NCI-H1105 (cell line): ENCODE measurements around the gene CCDC60.

ENCODE experiments used
- DNase-seq: peaks from one replicate; lab custom pipeline; 2025; lab: John Stamatoyannopoulos, UW

CCDC60 gene

DNA sequence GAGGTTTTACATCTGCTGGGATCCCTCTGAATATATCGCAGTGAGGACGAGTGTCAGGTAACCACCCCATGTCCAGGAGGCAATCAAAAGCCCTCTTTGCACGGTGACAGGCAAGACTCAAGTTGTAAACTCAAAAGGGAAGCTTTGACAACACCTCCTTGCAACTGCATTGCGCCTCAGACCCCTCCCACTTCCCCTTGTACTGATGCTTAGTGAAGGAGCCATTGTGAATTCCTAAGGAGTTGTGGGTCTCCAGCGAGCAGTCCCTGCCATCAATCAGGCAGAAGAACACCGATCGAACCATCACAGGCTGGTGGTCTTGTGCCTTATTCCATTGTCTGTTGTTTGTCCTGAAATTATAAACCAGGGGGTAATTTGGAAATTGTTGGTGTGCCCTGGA lies 112.6 kb downstream of the CCDC60 start:
- DNase-seq: no peak

DNA sequence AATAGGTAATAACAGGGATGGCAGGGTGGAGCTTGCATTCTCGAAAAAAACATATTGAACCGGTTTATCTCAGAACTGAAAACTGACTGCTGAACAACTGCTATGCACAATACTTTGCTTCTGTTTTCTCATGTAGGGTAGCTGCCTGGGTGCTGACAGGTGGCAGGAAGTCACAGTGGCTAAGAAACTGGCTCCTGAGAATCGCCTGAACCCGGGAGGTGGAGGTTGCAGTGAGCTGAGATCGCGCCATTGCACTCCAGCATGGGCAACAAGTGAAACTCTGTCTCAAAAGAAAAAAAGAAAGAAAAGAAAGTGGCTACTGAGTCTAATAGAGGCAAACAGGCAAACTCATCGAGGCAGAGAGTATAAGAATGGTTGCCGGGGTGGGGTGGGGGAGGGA lies 113.1 kb downstream of the CCDC60 start:
- DNase-seq: no peak

DNA sequence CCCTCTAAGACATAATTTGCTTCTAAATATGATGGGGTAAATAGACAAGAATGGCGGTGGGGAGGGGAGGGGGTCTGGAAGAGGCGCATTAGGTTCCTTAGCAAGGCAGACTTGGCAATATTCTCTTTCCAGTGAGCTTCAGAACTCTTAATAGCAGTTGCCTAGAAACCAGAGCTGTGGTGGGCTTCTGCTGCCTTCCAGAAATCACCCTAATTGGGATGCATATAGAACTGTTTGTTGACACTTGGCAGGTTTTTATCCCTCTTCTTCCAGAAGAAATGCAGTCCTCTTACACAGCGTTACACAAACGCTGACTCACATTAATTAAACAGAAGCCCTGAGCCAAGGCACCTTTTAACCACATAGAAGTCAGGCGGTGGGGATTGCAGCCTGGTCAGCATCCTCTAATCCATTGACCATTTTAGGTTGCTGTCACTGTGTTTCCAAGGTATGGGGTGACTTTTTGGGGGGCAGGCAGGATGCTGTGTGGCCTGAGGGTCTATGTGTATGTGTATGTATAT lies 114.1 kb downstream of the CCDC60 start:
- peak; percentile 50 for DNase-seq

- no peak for DNase-seq
Observed at GRCh38 chr12:119450771-119451170, 116.2 kb downstream of the CCDC60 start.

- DNase-seq: no peak
Observed at GRCh38 chr12:119456824-119457223, 122.3 kb downstream of the CCDC60 start.

DNA sequence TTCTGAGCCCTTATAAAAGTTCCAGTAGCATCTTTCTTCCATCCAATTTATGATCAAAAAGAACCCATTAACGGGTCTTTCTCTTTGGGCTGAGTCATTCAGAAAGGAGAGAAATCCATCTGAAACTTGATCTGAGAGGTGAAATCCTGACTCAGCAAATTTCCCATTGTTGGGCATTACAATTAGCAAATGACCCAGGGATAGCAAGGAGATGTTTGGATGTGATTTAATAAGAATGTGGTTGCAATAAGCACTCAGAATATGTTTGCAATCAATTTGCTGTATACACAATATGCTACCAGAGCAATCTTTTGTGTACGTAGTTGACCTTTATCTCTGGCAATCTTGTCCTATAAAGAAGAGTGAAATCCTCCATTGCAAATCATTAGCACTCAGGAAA lies 122.7 kb downstream of the CCDC60 start:
- DNase-seq: peak; percentile 30

DNA sequence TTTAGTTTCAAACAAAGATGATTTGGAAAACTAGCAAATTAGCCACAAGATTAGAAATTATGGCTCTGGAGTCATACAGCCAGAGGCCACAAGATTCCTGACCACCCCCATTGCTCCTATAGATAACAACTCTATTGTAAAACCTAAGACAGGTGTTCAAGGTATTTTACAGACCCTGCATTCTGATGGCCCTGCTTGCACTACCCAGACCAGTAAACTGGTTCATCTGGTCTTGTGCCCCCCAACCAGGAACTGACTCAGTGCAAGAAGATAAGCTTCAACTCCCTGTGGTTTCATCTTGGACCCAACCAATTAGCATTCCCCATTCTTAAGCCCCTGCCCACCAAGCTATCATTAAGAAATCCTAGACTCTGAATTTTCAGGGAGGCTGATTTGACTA lies 125.0 kb downstream of the CCDC60 start:
- no peak for DNase-seq

DNA sequence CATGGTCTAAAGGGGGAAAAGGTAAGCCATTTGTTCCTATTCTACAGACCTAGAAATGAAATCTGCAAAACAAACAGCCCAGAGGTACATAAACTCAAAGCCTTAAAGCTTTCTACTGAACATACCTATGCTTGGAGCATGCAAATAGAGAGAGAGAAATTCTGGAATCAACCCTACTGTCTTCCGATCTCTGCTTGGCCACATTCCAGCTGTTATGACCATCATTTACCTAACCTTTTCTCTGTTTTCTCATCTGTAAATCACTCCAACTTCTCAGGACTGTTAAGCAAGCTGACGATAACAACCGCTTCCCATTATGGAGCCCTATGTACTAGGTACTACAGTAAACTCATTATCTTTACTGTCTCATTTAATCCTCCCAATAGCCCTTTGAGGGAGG lies 126.3 kb downstream of the CCDC60 start:
- DNase-seq: no peak

GRCh38 chr12:119461636-119462214 lies 127.2 kb downstream of the CCDC60 start:
- no peak for DNase-seq

DNA sequence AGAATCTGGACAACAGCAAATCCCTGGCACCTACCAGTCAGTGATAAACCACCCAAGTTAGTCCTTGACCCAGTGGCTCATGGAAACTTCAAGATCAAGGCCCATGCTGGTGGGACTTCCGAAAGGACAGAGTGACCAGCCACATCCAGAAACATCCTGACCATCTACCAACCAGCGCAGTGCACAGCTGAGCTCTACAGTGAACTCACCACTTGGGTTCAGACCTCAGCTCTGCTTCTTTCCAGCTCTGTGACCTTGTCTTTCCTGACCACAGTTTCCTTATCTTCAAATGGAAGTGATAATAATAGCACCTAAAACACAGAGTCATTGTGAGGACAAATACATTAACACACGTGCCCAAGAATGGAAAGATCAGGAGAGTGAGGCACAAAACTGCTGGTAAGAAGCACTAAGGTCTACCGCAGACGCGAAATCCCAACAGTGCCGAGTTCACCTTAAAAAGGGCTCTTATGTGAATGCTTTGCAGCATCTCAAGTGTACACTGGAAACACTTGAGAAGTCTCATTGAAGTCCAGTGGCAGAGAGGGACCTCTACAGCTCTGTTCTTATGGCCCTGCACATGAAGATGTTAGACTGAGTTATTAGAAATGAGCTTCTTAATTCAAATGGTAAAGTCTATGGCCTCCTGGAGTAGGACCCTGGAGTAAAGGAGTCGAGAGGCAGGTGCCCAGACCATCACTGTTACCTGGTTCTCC lies 128.8 kb downstream of the CCDC60 start:
- DNase-seq: no peak

DNA sequence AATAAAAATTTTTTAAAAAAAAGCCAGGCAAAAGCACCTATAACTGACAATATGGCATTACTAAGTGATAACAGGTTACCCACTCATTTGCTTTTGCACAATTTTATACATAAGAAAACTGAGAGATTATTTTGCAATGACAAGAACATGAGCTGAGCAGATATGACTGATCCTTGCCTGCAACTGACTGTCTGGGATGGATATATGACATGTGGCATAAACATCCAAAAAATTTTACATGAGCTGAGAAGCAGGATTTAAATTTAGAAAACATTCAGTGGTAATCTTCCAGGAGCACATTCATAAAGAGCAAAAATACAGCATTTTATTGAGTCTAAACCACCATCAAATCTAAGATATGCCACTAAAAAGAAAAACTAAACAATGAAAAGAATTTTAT lies 133.8 kb downstream of the CCDC60 start:
- no peak for DNase-seq

DNA sequence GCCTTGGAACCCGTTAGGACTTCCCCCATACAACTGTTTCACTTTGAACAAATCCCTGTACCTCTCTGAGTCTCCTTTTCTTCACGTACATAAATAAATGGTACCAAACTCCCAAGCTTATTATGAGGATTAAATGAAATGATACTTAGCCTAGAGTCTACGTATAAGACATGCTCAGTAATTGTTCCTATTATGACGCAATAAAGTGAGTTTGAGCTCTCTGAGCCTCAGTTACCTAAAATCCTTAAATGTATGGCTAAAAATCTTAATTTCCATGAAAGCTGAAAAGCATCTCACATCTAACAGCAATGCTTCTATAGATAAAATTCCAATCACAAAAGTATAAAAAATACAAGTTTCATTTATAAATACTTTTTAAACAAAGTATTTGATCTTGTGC lies 141.1 kb downstream of the CCDC60 start:
- no peak for DNase-seq

GRCh38 chr12:119476951-119477350 lies 142.4 kb downstream of the CCDC60 start:
- DNase-seq: no peak

DNA sequence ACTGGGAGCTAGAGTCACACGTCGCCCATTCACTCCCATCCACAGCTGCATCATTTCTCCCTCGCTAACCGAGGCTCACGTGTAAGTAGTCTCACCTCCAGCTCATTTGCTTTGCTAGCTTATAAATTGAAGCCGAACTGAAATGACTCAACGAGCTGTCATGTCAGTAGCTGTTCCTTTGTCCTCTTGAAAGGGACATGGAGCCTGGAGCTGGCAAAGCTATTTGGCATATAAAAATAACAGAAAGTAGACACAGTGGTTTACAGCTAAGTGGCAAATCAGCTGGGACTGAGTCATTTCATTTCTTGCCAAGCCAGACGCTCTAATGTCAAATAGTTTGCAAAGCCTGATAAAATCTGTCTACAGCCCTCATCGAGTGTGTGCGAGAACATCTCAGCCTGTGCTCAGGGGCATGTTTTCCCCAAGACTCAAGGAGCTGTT lies 144.6 kb downstream of the CCDC60 start:
- DNase-seq: no peak

- DNase-seq: no peak
Observed at GRCh38 chr12:119480551-119480950, 146.0 kb downstream of the CCDC60 start.

DNA sequence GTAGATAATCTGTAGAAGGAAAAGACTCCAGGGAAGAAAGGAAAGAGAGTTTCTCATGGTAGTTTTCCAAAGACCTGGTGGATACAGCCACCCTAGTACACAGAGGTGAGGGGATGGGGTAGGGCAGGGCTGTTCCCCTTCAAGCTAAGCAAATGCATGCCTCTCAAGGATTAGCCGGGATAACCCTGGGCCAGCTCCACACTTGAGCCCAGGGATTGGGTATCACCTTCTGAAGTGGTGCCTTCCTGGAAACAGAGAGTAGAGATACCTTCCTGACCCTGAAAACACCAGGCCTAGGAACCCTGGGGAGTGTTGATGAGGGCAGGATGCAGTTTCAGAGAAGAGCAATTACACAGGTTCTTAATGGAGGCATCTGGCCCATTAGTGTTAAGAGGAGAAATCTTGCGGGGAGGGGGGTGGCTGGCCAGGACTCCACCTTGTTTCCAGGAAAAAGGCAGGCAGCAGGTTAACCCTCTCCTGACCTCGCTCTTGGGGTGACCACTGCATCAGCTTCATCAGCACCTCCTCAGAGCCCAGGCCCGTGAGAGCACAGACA lies 152.1 kb downstream of the CCDC60 start:
- no peak for DNase-seq

DNA sequence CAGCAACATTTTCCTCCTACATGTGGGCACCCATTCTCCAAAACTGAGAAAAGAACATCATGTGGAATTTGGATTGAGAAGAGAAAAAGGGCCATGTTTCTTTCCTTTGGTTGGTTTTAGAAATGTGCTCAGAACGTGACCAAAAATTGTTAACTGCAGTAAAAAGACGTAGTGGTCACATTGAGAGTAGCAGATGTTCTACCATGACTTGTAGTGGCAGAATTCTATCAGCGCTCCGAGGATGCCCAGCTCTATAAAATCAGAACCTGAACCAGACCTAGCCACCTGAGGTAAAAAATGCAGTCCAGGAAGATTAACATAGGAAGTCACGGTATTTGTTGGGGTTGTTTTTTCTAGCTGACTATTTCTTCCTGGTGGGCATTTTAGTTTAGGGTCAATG lies 157.3 kb downstream of the CCDC60 start:
- no peak for DNase-seq

DNA sequence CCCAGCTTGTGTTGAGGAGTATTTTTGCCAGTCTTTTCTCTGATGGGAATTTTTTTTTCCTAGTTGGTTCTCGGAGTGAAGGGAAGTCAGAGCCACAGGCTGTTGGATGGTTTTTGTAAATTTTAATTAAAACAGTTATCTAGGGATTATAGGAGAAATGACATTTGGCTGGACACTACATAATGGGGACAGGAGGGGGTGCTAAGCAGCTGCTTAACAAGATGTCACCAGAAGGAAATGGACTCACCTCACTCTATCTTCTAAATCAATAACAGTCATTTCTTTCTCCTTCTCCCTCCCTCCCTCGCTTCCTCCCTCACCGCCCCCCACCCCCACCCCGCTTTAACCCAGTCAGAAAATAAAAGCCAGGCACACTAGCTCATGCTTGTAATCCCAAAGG lies 165.7 kb downstream of the CCDC60 start:
- DNase-seq: no peak

GRCh38 chr12:119501052-119501451 lies 166.5 kb downstream of the CCDC60 start:
- no peak for DNase-seq

DNA sequence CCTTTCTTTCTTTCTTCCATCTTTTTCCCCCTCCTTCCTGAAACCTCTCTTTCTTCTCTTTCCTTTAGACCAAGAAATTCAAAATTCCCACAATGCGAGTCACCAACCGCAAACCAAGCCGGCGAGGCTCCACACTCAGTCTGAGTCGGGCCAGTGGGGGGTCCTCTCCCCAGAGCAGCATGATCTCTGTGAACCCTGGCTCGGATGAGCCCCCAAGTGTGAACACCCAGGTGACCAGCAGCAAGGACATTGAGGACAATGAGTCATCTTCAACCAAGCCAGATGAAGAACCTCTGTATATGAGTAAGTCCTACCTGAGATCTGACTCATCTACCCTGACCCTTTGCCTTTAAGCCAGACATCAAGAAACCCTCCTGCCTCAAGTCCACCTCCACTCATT lies 170.5 kb downstream of the CCDC60 start:
- DNase-seq: no peak

GRCh38 chr12:119512772-119513497 lies 178.4 kb downstream of the CCDC60 start:
- DNase-seq: no peak

DNA sequence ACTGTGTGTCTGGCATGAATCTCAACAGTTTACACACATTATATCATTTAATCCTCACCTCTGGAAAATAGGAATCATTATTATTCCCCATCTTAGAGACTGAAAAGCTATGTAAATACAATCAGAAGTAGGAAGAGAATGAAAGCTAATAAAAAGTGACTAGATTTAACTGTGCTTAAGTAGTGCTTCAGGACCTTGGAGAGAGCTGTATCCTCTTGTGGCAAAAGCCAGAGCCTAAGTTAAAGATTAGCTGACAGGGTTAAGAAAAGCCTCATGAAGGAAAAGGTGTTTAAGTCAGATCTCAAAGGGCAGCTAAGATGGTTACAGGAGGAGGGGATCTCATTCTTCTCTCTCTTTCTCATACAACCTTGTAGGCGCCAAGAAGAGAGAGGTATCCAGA lies 193.7 kb downstream of the CCDC60 start:
- no peak for DNase-seq

DNA sequence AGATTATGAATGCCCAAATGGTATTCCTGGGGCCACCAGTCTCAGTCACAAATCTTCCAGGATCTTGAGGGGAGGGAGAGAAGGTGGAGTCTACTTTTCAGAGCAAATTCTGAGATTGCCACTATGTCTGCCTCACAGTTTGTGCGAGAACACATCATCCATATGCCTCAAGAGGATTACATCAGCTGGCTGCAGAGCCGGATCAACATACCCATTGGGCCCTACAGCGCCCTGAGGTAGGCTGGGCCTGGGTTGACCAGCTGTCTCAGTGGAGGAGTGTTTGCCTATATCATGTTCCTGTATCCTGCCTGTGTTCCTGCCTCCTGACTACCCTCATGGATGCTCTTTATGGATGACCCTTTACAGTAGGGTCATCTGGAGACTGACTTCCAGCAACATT lies 205.9 kb downstream of the CCDC60 start:
- DNase-seq: no peak
